Fibroblast of upper back skin (primary cell): ENCODE results near the gene LONP2.
"Not testable (repeated sequence)": the region's sequence is repeated elsewhere in the genome, so short reads cannot be mapped to it uniquely, and the experiment has no call there.

Source experiments
- DNase-seq: peaks from one replicate; pipeline ENCODE4 v3.0.0-alpha.2; 2013

Gene LONP2

DNA sequence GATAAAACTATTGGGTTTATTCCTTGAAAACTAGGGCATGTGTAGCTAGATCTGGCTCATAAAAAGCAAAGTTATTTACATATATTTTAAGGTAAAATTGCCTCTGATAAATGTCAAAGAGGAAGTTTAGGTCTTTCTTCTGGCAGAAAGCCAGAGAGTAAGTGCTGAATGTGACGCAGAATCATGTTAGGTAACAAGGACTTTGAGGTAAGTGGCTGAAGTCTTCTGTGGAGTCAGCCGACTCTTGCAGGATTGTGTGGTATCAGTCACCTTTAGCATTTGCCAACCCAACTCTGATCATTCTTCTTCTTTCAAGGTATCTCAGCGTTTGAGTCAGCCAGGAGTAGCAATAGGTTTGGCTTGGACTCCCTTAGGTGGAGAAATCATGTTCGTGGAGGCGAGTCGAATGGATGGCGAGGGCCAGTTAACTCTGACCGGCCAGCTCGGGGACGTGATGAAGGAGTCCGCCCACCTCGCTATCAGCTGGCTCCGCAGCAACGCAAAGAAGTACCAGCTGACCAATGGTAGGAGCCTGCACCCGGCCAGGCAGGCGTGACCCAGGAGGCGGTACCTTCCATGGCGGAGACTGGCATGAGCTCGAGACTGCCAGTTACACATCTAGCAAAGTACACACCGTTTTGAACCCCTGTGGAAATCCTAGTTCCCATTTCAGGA, 103.2 kb downstream of the LONP2 start:
- DNase-seq, result no peak

DNA sequence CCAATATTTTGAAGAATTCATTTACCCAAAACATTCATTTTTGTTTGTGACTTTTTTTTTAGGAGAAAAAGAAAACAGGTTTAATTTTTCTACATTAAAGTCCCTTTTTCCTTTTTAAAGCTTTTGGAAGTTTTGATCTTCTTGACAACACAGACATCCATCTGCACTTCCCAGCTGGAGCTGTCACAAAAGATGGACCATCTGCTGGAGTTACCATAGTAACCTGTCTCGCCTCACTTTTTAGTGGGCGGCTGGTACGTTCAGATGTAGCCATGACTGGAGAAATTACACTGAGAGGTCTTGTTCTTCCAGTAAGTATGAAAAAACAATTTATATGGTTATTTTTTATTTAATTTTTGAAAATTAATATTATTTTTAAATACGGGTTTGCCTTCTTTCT, 103.9 kb downstream of the LONP2 start:
- no peak for DNase-seq

DNA sequence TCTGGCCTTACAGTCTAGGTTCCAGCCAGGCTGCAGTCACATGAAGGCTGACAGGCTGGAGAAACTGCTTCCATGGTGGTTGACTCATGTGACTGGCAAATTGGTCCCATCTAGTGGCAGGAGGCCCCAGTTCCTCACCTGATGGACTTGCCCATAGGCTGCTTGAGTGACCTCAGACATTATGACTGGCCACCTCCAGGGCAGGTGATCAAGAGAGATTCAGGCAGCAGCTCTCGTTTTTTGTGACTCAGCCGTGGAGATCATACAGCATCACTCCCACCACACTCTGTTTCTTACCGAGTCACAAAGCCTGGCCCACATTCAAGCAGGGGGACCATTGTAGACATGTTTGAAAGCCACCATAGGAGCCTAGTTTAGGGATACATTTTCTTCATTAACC, 106.6 kb downstream of the LONP2 start:
- no peak for DNase-seq

- no peak for DNase-seq
Measured at GRCh38 chr16:48352648-48353390, 108.7 kb downstream of the LONP2 start.

DNA sequence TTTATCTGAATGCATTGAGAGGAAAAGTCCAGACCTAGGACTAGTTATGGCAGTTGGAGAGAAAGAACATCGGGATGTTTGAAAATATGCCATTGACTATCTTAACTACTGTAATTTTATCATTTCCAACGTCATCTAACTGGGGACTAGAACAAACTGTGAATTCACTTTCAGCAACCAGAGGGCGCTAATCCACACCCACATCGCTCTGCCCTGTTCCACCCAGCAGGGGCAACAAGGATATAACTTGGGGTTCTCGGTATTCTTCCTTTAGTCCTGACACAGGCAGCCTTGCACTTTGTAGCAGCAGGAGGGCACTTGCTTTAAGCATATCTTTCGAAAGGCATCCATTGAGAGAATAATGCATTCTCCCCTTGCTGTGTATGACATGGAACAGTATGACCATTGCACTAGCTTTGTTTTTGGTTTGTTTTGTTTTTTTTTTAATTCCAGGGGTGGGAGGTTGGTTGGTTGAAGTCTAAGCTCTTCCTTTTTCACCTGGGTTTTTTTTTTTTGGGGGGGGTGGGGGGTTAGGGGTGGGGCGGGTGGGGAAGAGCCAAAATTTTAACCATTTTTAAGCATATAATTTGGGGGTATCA, 109.6 kb downstream of the LONP2 start:
- DNase-seq, result peak; percentile 76

DNA sequence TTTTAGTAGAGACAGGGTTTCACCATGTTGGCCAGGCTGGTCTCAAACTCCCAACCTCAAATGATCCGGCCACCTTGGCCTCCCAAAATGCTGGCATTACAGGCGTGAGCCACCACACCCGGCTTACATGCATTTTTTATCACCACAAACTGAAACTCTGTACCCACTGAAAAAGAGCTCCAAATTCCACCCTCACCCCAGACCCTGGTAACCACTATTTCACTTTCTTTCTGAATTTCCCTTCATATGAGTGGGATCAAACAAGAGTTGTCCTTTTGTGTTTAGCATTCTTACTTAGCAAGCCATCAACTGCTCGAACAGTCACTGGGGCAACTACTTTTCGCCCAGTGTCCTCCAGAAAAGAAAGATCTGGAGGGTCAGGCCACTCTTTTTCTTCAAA, 110.3 kb downstream of the LONP2 start:
- not testable (repeated sequence) for DNase-seq

DNA sequence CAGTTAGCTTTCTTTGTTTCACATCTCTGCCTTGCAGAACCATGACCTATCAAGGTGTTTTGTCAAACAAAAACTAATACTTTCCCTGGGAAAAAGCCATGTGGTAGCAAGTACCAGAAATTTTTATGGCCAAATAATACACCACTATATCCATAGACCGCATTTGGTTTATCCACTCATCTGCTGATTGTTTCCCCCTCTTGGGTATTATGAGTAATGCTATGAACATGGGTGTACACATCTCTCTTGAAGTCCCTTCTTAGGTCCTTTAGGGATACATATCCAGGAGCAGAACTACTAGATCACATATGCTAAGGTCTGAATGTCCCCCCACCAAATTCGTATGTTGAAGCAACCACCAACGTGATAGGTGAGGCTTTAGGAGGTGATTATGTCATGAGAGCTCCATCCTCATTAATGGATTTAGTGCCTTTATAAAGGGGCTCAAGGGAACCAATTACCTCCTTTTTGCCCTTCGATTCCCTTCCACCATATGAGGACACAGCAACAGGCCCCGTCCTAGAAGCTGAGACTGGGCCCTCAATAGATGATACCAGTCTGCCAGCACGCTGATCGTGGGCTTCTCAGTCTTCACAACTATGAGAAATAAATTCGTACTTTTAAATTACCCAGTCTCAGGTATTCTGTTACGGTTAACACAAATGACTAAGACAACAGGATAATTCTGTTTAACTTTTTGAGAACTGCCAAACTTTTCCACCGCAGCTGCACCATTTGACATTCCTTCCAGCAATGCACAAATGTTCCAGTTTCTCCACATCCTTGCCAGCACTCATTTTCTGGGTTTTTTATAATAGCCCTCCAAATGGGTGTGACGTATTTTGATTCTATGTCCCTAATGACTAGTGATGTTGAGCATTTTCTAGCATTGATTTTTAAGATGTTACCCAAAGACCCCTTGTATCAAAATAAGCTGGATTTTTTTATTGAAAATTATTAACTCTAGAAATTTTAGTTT, 111.1 kb downstream of the LONP2 start:
- peak; percentile 25 for DNase-seq

GRCh38 chr16:48356633-48357376, 112.7 kb downstream of the LONP2 start:
- no peak for DNase-seq

DNA sequence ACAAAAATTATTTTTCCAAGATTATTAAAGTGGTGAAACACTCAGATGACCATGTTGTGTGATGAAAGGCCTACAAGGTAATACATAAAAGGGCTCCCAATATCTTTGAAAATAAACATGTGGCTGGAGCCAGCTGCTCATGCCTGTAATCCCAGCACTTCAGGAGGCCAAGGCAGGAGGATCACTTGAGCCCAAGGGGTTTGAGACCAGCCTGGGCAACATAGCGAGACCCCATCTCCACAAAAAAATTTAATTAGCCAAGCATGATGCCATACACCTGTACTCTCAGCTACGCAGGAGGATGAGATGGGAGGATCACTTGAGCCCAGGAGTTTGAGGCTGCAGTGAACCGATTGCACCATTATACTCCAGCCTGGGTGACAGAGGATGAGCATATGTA, 114.3 kb downstream of the LONP2 start:
- DNase-seq, result no peak

DNA sequence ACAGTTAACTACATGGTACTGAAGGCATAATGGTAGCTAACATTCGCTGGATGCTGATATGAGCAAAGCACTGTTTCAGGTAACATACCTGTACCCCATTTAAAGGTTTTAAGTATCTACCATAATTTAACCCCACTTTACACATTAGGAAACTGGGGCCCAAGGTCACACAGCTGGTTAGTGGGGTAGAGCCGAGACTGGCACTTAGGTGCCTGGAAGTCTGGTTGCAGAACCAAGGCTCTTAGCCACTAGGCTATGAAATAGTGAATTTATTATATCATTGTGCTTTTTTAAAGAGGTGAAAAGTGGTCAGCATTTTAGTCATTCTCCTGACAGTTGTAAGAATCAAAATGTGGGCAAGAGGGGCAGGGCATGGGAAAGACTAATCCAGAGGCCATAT, 115.9 kb downstream of the LONP2 start:
- no peak for DNase-seq

DNA sequence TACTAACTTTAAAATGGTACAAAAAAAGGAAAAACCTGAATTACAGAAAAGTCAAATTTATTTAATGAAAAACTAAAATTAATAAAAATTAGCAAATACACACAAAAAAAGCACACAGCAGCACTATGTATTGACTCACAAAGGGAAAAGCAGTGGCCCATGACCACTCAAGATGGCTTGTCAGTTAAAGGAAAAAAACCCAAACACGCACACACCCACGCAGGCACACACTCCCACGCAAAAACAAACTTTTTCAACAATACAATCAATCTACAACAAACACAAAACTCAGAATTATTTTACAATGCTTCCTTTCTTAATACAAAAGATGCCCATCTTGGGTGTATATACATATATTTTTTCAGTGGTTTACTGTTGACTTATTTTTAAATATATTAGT, 116.9 kb downstream of the LONP2 start:
- no peak for DNase-seq

GRCh38 chr16:48361540-48362144, 117.5 kb downstream of the LONP2 start:
- DNase-seq, result no peak

- DNase-seq, result no peak
Measured at GRCh38 chr16:48365025-48365600, 121.0 kb downstream of the LONP2 start.

DNA sequence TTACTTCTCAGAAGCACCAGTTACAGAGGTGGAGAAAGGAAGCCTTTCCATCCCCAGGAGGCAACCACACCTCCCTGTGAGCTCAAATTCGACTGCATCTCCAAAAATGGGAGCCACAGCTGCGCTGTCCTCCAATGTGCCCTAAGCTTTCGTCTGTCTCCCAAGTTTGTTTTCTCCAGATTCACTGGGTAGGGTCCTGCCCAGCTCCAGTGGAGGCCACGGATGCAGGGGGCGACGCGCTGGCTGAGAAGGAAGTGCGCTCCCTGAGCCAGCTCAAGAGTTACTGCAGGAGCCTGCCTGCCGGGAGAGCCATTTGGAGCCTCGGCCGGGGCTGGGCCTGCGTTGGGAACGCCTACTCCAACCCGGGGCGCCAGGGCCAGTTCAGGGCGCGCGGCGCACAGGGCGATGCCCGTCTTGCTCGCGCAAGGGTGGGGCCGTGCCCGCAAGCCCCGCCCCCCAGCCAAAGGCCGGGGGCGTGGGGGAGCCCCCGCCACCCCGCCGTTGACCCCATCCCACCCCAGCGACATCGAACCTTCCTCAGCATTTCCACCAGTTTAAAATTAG, 121.6 kb downstream of the LONP2 start:
- peak; percentile 86 for DNase-seq

DNA sequence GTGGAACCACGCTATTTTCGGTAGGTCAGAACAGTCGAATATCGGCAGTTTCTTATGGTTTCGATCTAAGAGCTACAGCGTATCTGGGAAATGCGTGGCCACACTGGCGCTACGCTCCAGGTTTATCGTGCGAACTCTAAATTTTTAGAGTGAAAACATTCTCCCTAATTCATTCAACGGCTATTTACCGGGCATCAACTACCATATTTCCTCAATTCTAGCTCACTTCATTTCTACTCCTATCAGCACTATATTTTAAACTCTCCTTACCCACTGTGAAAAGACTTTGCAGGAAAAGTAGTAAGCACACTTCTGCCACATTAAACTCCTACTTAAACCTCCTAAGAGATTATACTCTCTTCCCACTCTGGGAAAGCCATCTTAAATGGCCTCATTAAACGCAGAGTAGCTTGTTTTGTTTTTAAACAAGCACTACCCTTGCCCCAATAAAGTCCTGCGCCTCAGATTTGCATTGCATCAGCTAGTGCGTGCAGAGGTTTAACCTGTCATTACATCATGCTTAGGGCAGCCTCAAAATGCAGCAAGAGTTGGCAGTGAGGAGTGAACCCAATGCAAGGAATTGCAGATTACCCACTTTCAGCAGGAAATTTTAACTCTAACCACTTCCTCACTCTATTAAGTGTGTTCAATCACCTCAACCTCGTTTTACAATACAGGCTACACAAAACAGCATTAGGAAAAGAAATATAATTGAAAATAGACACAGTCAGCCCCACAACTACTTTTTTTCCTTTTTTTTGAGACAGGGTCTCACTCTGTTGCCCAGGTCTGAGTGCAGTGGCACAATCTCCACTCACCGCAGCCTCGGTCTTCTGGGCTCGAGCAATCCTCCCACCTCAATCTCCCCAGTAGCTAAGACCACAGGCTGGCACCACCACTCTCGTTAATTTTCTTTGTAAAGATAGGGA, 122.3 kb downstream of the LONP2 start:
- peak; percentile 93 for DNase-seq

DNA sequence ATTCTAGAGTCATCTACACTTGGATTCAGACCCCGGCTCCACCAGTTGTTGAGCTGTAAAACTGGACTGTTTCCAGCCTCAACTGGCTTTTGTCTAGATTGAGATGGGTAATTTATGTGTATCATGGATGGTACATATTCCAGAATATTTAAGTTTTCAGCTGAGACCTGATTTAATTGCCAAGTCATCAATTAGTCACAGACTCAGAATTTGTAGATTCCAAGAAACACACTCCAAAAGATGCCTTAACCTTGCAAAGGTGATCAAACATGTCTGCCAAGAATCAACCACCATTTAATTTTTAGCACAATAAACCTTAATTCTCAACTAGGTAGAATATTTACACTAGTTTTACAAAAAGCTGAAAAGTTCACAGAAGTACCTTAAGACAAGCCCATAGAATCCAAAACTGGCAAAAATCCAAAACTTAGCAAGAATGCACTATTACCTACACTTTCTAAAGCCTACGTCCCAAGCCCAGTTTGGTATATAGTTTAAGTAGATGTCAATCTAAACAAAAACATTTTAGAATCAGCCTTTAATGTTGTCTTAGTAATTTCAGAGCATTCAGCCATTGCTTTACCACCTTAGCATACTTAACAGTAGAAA, 123.4 kb downstream of the LONP2 start:
- DNase-seq, result no peak

DNA sequence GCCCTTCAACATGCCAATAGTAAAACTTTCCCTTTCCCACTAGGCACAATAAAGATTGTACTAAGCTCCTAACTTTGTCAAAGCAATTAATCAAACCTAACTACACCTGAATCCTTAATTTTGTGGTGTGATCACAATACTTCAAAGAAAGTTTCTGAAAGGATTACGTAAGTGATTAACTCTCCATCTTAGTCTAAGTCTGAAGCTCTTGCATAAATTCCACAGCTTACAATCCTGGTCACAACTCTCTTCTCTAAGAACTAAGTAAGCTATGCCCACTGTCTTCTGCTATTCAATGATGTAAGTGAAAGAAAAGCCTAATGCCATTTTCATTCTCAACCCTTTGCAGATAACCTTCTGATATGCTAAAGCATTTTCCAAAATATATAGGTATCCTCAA, 125.7 kb downstream of the LONP2 start:
- DNase-seq, result no peak

- DNase-seq, result no peak
Measured at GRCh38 chr16:48370229-48370628, 126.1 kb downstream of the LONP2 start.

GRCh38 chr16:48370668-48371392, 126.7 kb downstream of the LONP2 start:
- not testable (repeated sequence) for DNase-seq
